Glomerular visceral epithelial cell (primary cell): ENCODE results near the gene ZNF618.
A peak's percentile ranks its signal among the peaks of the same experiment; 100 is the strongest.

Experiments used
- DNase-seq: peaks from one replicate; pipeline ENCODE4 v3.0.0-alpha.2; 2016; ENCODE audit errors: extremely low spot score

Gene ZNF618

GRCh38 chr9:113934167-113934828 lies 58.2 kb downstream of the ZNF618 start:
- no peak for DNase-seq

GRCh38 chr9:113934829-113935676 lies 58.9 kb downstream of the ZNF618 start:
- no peak for DNase-seq

GRCh38 chr9:113935677-113936380 lies 59.7 kb downstream of the ZNF618 start:
- DNase-seq, result no peak

GRCh38 chr9:113940077-113940476 lies 64.0 kb downstream of the ZNF618 start:
- DNase-seq, result no peak

- DNase-seq, result no peak
Measured at GRCh38 chr9:113941056-113941455, 64.9 kb downstream of the ZNF618 start.

- DNase-seq, result no peak
Measured at GRCh38 chr9:113941526-113941925, 65.4 kb downstream of the ZNF618 start.

- DNase-seq, result no peak
Measured at GRCh38 chr9:113943112-113944009, 67.3 kb downstream of the ZNF618 start.

GRCh38 chr9:113945784-113946183 lies 69.7 kb downstream of the ZNF618 start:
- no peak for DNase-seq

- no peak for DNase-seq
Measured at GRCh38 chr9:113946496-113947115, 70.5 kb downstream of the ZNF618 start.

GRCh38 chr9:113947941-113948340 lies 71.8 kb downstream of the ZNF618 start:
- DNase-seq, result no peak

GRCh38 chr9:113948891-113949570 lies 72.9 kb downstream of the ZNF618 start:
- no peak for DNase-seq

- no peak for DNase-seq
Measured at GRCh38 chr9:113949571-113950078, 73.5 kb downstream of the ZNF618 start.

GRCh38 chr9:113950195-113951031 lies 74.3 kb downstream of the ZNF618 start:
- DNase-seq, result no peak

GRCh38 chr9:113951032-113951372 lies 74.9 kb downstream of the ZNF618 start:
- DNase-seq, result no peak

GRCh38 chr9:113952676-113953075 lies 76.6 kb downstream of the ZNF618 start:
- DNase-seq, result no peak

- DNase-seq, result peak; percentile 34
Measured at GRCh38 chr9:113953531-113953930, 77.4 kb downstream of the ZNF618 start.

GRCh38 chr9:113954591-113954990 lies 78.5 kb downstream of the ZNF618 start:
- DNase-seq, result no peak

GRCh38 chr9:113955076-113955752 lies 79.1 kb downstream of the ZNF618 start:
- DNase-seq, result peak; percentile 54

- no peak for DNase-seq
Measured at GRCh38 chr9:113956901-113957300, 80.8 kb downstream of the ZNF618 start.
